ENCODE results near the gene SETDB1. TPM values are rescaled to one million over a fixed set of nuclear protein-coding genes. Genes with fewer than 3 reads are reported as not detected.

The SETDB1 gene
- total RNA-seq, 1 donor from 2014 or later = 15.7 TPM

GRCh38 chr1:150971583-150972416 is 45.6 kb downstream of the SETDB1 start:
- intact Hi-C loops (cut with DNase I) = no loop called here
- ATAC-seq (ENCODE audit: poor library complexity) (peak; percentile 2), DNase-seq (no peak)

- no peak for ATAC-seq (ENCODE audit: poor library complexity)
- intact Hi-C loops (cut with DNase I) = no loop called here
- no peak for DNase-seq
Observed at GRCh38 chr1:150972417-150972940, 46.3 kb downstream of the SETDB1 start.

- no peak for DNase-seq
- ATAC-seq (ENCODE audit: poor library complexity) = no peak
- intact Hi-C loops (cut with DNase I) = no loop called here
Observed at GRCh38 chr1:150973258-150973835, 47.2 kb downstream of the SETDB1 start.

GRCh38 chr1:150973836-150974579 is 47.8 kb downstream of the SETDB1 start:
- intact Hi-C loops (cut with DNase I) = no loop called here
- ATAC-seq (ENCODE audit: poor library complexity) (peak; percentile 8), DNase-seq (peak; percentile 62)

- ATAC-seq (ENCODE audit: poor library complexity) = peak; percentile 67
- DNase-seq = peak; percentile 90
- intact Hi-C loops (cut with DNase I) = no loop called here
Observed at GRCh38 chr1:150974580-150975478, 48.7 kb downstream of the SETDB1 start, which contains the start of gene CERS2. Gene CERS2, minus strand, starts transcription at chr1:150974835. Its CDS starts 5,745 bp downstream, at chr1:150969090.

GRCh38 chr1:150976401-150976821 is 50.2 kb downstream of the SETDB1 start:
- no peak for DNase-seq
- ATAC-seq (ENCODE audit: poor library complexity) = no peak
- intact Hi-C loops (cut with DNase I) = no loop called here

GRCh38 chr1:150976879-150977694 is 50.9 kb downstream of the SETDB1 start:
- intact Hi-C loops (cut with DNase I) = no loop called here
- peak; percentile 91 for DNase-seq
- peak; percentile 65 for ATAC-seq (ENCODE audit: poor library complexity)

GRCh38 chr1:150979092-150980056 is 53.2 kb downstream of the SETDB1 start:
- ATAC-seq (ENCODE audit: poor library complexity) (peak; percentile 52), DNase-seq (peak; percentile 88)
- intact Hi-C loops (cut with DNase I) = no loop called here

GRCh38 chr1:150981177-150981804 is 55.1 kb downstream of the SETDB1 start:
- no peak for ATAC-seq (ENCODE audit: poor library complexity)
- intact Hi-C loops (cut with DNase I) = no loop called here
- peak; percentile 1 for DNase-seq

- intact Hi-C loops (cut with DNase I) = no loop called here
- ATAC-seq (ENCODE audit: poor library complexity) = no peak
- peak; percentile 24 for DNase-seq
Observed at GRCh38 chr1:150981805-150982712, 55.9 kb downstream of the SETDB1 start, which contains the start of gene ANXA9. Gene ANXA9, plus strand, starts transcription at chr1:150982292. Its CDS starts 814 bp downstream, at chr1:150983106.

- no peak for ATAC-seq (ENCODE audit: poor library complexity)
- intact Hi-C loops (cut with DNase I) = no loop called here
- DNase-seq = no peak
Observed at GRCh38 chr1:150985179-150985825, 59.1 kb downstream of the SETDB1 start.

GRCh38 chr1:150987924-150988323 is 61.8 kb downstream of the SETDB1 start:
- intact Hi-C loops (cut with DNase I) = no loop called here
- DNase-seq = no peak
- no peak for ATAC-seq (ENCODE audit: poor library complexity)

GRCh38 chr1:150992626-150993025 is 66.5 kb downstream of the SETDB1 start:
- ATAC-seq (ENCODE audit: poor library complexity) (no peak), DNase-seq (no peak)
- intact Hi-C loops (cut with DNase I) = no loop called here

- no peak for ATAC-seq (ENCODE audit: poor library complexity)
- intact Hi-C loops (cut with DNase I) = no loop called here
- no peak for DNase-seq
Observed at GRCh38 chr1:150994248-150994647, 68.1 kb downstream of the SETDB1 start.
